Placental pericyte (primary cell): ENCODE results near the gene KCNK16. TPM values are rescaled to one million over a fixed set of nuclear protein-coding genes. Genes with fewer than 3 reads are reported as not detected.

Experiments
- total RNA-seq: library from RNA; depleted of rRNA; stranded (reverse); fragments of >200 nt; gene quantifications from 2 replicates; pipeline ENCODE4 v1.2.3, GENCODE V29; 2012

The KCNK16 gene
- total RNA-seq: not detected in 2 replicates

GRCh38 chr6:39322306-39322850 is at the start of gene KCNK16:
TSS of gene KCNK16 (minus strand) at chr6:39322702. CDS start at chr6:39322540, 162 bp downstream.

GRCh38 chr6:39314273-39314795 is 8.2 kb downstream of the KCNK16 start, which contains the start of gene KCNK17:
TSS of gene KCNK17 (minus strand) at chr6:39314419. CDS start at chr6:39314320, 99 bp downstream.

Other genes starting within 250 kb of the KCNK16 start
- 7.9 and 15.2 TPM in 2 replicates for gene SAYSD1, start 207.5 kb downstream of the KCNK16 start, total RNA-seq
- not detected in 2 replicates for gene KCNK5, start 93.2 kb downstream of the KCNK16 start, total RNA-seq
- gene KCNK17, start 8.3 kb downstream of the KCNK16 start, total RNA-seq: not detected in 2 replicates